CD14-positive monocyte (primary cell): ENCODE measurements around the gene B4GALNT3. TPM values are rescaled to one million over a fixed set of nuclear protein-coding genes. Genes with fewer than 3 reads are reported as not detected.

Experiments used
- DNase-seq, 3 donors: peaks; one replicate each; pipeline ENCODE4 v3.0.0-alpha.2; 2011 to 2022
- H2AFZ ChIP-seq: 2 replicates; pipeline ENCODE4 v1.6.0; 2012; ENCODE audit warnings: mild to moderate bottlenecking, low read depth, low read length, inconsistent platforms; ENCODE audit not compliant: insufficient read depth, poor library complexity, severe bottlenecking
- H3K27ac ChIP-seq, 2 donors: 1 replicate in 1 of 2; 2 replicates in 1 of 2; pipeline ENCODE4 v1.5.1; 2012 to 2013; ENCODE audit warnings: low read length in 2 of 2, control low read depth in 1 of 2, inconsistent platforms in 1 of 2, low read depth in 1 of 2, mild to moderate bottlenecking in 1 of 2
- H3K27me3 ChIP-seq, 2 donors: one replicate each; pipeline versions ENCODE4 v1.6.0 to v1.6.1; 2011 to 2013; ENCODE audit warnings: low read length in 2 of 2; ENCODE audit not compliant: control insufficient read depth in 2 of 2, insufficient read depth in 2 of 2
- H3K36me3 ChIP-seq, 2 donors: replicated peaks in 1 of 2; 1 replicate in 1 of 2; 2 replicates in 1 of 2; pipeline versions ENCODE4 v1.5.1 to v1.6.1; 2012 to 2013; ENCODE audit warnings: low read length in 2 of 2, control low read depth in 1 of 2, inconsistent platforms in 1 of 2, mild to moderate bottlenecking in 1 of 2; ENCODE audit not compliant: insufficient read depth in 2 of 2, control insufficient read depth in 1 of 2
- H3K4me1 ChIP-seq, 2 donors: 1 replicate in 1 of 2; 2 replicates in 1 of 2; pipeline versions ENCODE4 v1.5.1 to v1.6.1; 2012 to 2013; ENCODE audit warnings: low read length in 2 of 2, control low read depth in 1 of 2, inconsistent platforms in 1 of 2, mild to moderate bottlenecking in 1 of 2, moderate library complexity in 1 of 2; ENCODE audit not compliant: insufficient read depth in 2 of 2, control insufficient read depth in 1 of 2
- H3K4me2 ChIP-seq: replicated peaks from 2 replicates; pipeline ENCODE3; 2012; ENCODE audit warnings: low read length, moderate library complexity, mild to moderate bottlenecking; ENCODE audit not compliant: poor library complexity, severe bottlenecking; ENCODE audit errors: extremely low read depth
- H3K4me3 ChIP-seq, 3 experiments: fragments of 200-600 bp in 1 of 3; sonication (generic) in 1 of 3; replicated peaks in 1 of 3; 1 replicate in 2 of 3; 2 replicates in 1 of 3; pipeline ENCODE4 v1.5.1; 2011 to 2013; ENCODE audit warnings: low read length in 3 of 3, mild to moderate bottlenecking in 3 of 3, control low read depth in 2 of 3, low read depth in 2 of 3, inconsistent platforms in 1 of 3, moderate library complexity in 1 of 3
- H3K79me2 ChIP-seq: 2 replicates; pipeline ENCODE4 v1.6.0; 2012; ENCODE audit warnings: mild to moderate bottlenecking, control low read depth, inconsistent platforms, low read length, moderate library complexity; ENCODE audit not compliant: insufficient read depth
- H3K9ac ChIP-seq: 2 replicates; pipeline ENCODE4 v1.6.0; 2017; ENCODE audit warnings: low read length, mild to moderate bottlenecking; ENCODE audit not compliant: insufficient read depth, poor library complexity, severe bottlenecking
- H3K9me3 ChIP-seq, 2 donors: replicated peaks in 1 of 2; 1 replicate in 1 of 2; 2 replicates in 1 of 2; pipeline versions ENCODE4 v1.5.1 to v1.6.1; 2012 to 2013; ENCODE audit warnings: low read length in 2 of 2, control low read depth in 1 of 2; ENCODE audit not compliant: control insufficient read depth in 1 of 2, insufficient read depth in 1 of 2
- H4K20me1 ChIP-seq: 2 replicates; pipeline ENCODE4 v1.6.0; 2012; ENCODE audit warnings: mild to moderate bottlenecking, low read length, control low read depth, moderate library complexity; ENCODE audit not compliant: insufficient read depth
- H3K27ac Mint-ChIP-seq, 7 donors: one replicate each; pipeline ENCODE4 v1.8.0; 2020; ENCODE audit warnings: mild to moderate bottlenecking in 7 of 7, mixed read lengths in 7 of 7, moderate library complexity in 6 of 7, inconsistent platforms in 2 of 7
- H3K27me3 Mint-ChIP-seq, 3 donors: one replicate each; pipeline ENCODE4 v1.8.0; 2021 to 2022; ENCODE audit warnings: low read depth in 3 of 3, mild to moderate bottlenecking in 3 of 3, mixed read lengths in 3 of 3, moderate library complexity in 3 of 3, inconsistent platforms in 1 of 3
- H3K36me3 Mint-ChIP-seq, 2 donors: one replicate each; pipeline ENCODE4 v1.8.0; 2020; ENCODE audit warnings: mixed read lengths in 2 of 2, inconsistent platforms in 1 of 2, mild to moderate bottlenecking in 1 of 2
- H3K4me1 Mint-ChIP-seq: one replicate; pipeline ENCODE4 v1.8.0; 2020; ENCODE audit warnings: mild to moderate bottlenecking, mixed read lengths
- H3K4me3 Mint-ChIP-seq, 2 donors: one replicate each; pipeline ENCODE4 v1.8.0; 2020; ENCODE audit warnings: mild to moderate bottlenecking in 2 of 2, mixed read lengths in 2 of 2, moderate library complexity in 1 of 2
- H3K9me3 Mint-ChIP-seq, 7 donors: one replicate each; pipeline ENCODE4 v1.8.0; 2020 to 2022; ENCODE audit warnings: mixed read lengths in 7 of 7, mild to moderate bottlenecking in 6 of 7, moderate library complexity in 6 of 7, inconsistent platforms in 2 of 7
- CTCF ChIP-seq: fragments of 200-600 bp; IDR thresholded peaks from one replicate; pipeline ENCODE4 v1.8.0; 2022; ENCODE audit warnings: antibody characterized with exemption, mild to moderate bottlenecking
- WGBS: methylation state at CpG from one replicate; pipeline ENCODE4 v1.1.5; 2013; ENCODE audit warnings: missing lambda C conversion rate; ENCODE audit not compliant: insufficient coverage; 5-methylcytosine and 5-hydroxymethylcytosine counted together
- intact Hi-C, 2 donors: fragments of 100-400 bp; cut with micrococcal nuclease; formaldehyde crosslinking; loops; one replicate each; pipeline versions ENCODE4 v1.15.0 to v1.15.1; 2023
- polyA plus RNA-seq, 3 donors: library from polyadenylated mRNA; depleted of rRNA in 1 of 3; unstranded in 2 of 3; stranded (reverse) in 1 of 3; fragments of 300-500 nt in 2 of 3; fragments of >200 nt in 1 of 3; fragmentation: Illumina TruSeq in 2 of 3; gene quantifications; 1 replicate in 2 of 3; 2 replicates in 1 of 3; pipeline ENCODE4 v1.2.3, GENCODE V29; 2012 to 2021

The B4GALNT3 gene
- polyA plus RNA-seq, 3 donors: 0.09 to 0.10 TPM; not detected in 1

GRCh38 chr12:530821-531220, 71.1 kb downstream of the B4GALNT3 start:
- Histone ChIP-seq H3K79me2 (no peaks in the 10 kb centered on the region), H3K4me2 (no peak overlapping the region), H3K4me1 (peaks cover 9 to 14% of the 10 kb centered on the region in 2 donors), H3K9me3 (peaks cover 5 to 34% of the 10 kb centered on the region in 2 donors), H3K9ac (no peak overlapping the region), H3K27ac (no peak overlapping the region), H2AFZ (no peak overlapping the region), H3K36me3 (no peaks in the 10 kb centered on the region), H4K20me1 (no peaks in the 10 kb centered on the region), H3K27me3 (no peaks in the 10 kb centered on the region), H3K4me3 (no peak overlapping the region)
- no peak for TF ChIP-seq CTCF
- H3K27me3 Mint-ChIP-seq: peaks cover 2 to 9% (median 5%) of the 10 kb centered on the region in 3 donors
- H3K4me1 Mint-ChIP-seq: peaks cover 13% of the 10 kb centered on the region
- DNase-seq: no peak
- no peaks in the 10 kb centered on the region for H3K36me3 Mint-ChIP-seq
- intact Hi-C loops: no loop called here
- H3K27ac Mint-ChIP-seq: no peak overlapping the region
- no peak overlapping the region for H3K4me3 Mint-ChIP-seq
- WGBS: 100% methylated on average over 4 of the region's 6 CpGs
- peaks cover 12 to 29% (median 27%) of the 10 kb centered on the region in 7 donors for H3K9me3 Mint-ChIP-seq

GRCh38 chr12:531951-532585, 72.3 kb downstream of the B4GALNT3 start:
- Mint-ChIP-seq H3K27me3 (peaks cover 2 to 9% (median 6%) of the 10 kb centered on the region in 3 donors), H3K4me3 (no peak overlapping the region), H3K36me3 (no peaks in the 10 kb centered on the region), H3K4me1 (peaks cover under 1% of the 10 kb centered on the region), H3K9me3 (peaks cover 12 to 29% (median 27%) of the 10 kb centered on the region in 7 donors), H3K27ac (no peak overlapping the region)
- intact Hi-C loops: no loop called here
- no peak overlapping the region for H3K4me3 ChIP-seq
- TF ChIP-seq CTCF: no peak
- no peaks in the 10 kb centered on the region for H3K27me3 ChIP-seq
- no peak overlapping the region for H3K27ac ChIP-seq
- no peaks in the 10 kb centered on the region for H4K20me1 ChIP-seq
- H2AFZ ChIP-seq: no peak overlapping the region
- H3K4me2 ChIP-seq: no peak overlapping the region
- H3K36me3 ChIP-seq: no peaks in the 10 kb centered on the region
- H3K4me1 ChIP-seq: peaks cover 0 to 2% of the 10 kb centered on the region in 2 donors
- H3K79me2 ChIP-seq: no peaks in the 10 kb centered on the region
- peaks cover 5 to 34% of the 10 kb centered on the region in 2 donors for H3K9me3 ChIP-seq
- no peak for DNase-seq
- H3K9ac ChIP-seq: no peak overlapping the region
- 82% methylated on average over 3 of the region's 3 CpGs for WGBS
